Thoracic aorta (tissue), 2 donors: ENCODE results near the gene GGA2. TPM values are rescaled to one million over a fixed set of nuclear protein-coding genes. Genes with fewer than 3 reads are reported as not detected.

Source experiments
- ATAC-seq: fragments of 150-250 bp; one replicate; pipeline ENCODE4 v1.8.0; 2017; ENCODE audit warnings: low read depth; ENCODE audit not compliant: insufficient number of reproducible peaks, low FRiP score
- DNase-seq: peaks from one replicate; pipeline ENCODE4 v3.0.0-alpha.2; 2020; ENCODE audit warnings: low spot score
- H3K27ac ChIP-seq, 2 donors: fragments of 200-600 bp; sonication (generic); 1 replicate in 1 of 2; 2 replicates in 1 of 2; pipeline ENCODE4 v1.5.1; 2016; ENCODE audit warnings: mild to moderate bottlenecking in 2 of 2, moderate library complexity in 2 of 2
- H3K27me3 ChIP-seq: fragments of 200-600 bp; sonication (generic); replicated peaks from 2 replicates; pipeline ENCODE4 v1.6.0; 2016; ENCODE audit warnings: mild to moderate bottlenecking; ENCODE audit not compliant: insufficient read depth
- H3K36me3 ChIP-seq: fragments of 200-600 bp; sonication (generic); one replicate; pipeline ENCODE4 v1.5.1; 2016
- H3K4me1 ChIP-seq, 2 donors: fragments of 200-600 bp; sonication (generic); 1 replicate in 1 of 2; 2 replicates in 1 of 2; pipeline versions ENCODE4 v1.5.1 to v1.6.0; 2016; ENCODE audit warnings: low read depth in 2 of 2, mild to moderate bottlenecking in 1 of 2; ENCODE audit not compliant: control insufficient read depth in 1 of 2
- H3K4me3 ChIP-seq: fragments of 200-600 bp; sonication (generic); 2 replicates; pipeline ENCODE4 v1.5.1; 2016; ENCODE audit warnings: mild to moderate bottlenecking
- H3K9me3 ChIP-seq: fragments of 200-600 bp; sonication (generic); 2 replicates; pipeline ENCODE4 v1.5.1; 2016
- CTCF ChIP-seq: fragments of 200-600 bp; sonication (generic); IDR thresholded peaks from one replicate; pipeline ENCODE4 v1.5.1; 2019; ENCODE audit warnings: antibody characterized with exemption
- total RNA-seq, 2 donors: library from RNA; depleted of rRNA; stranded (reverse); fragments of >200 nt; gene quantifications; one replicate each; pipeline versions ENCODE4 v1.1.0 to v1.2.3, GENCODE V29; 2016

GGA2 gene
- total RNA-seq, 2 donors from 2014 or later = 61.7 to 61.9 TPM

- no peak for DNase-seq
- Histone ChIP-seq H3K9me3 (no peaks in the 10 kb centered on the region), H3K36me3 (no peaks in the 10 kb centered on the region), H3K4me3 (no peak overlapping the region), H3K4me1 (peaks cover 27 to 53% of the 10 kb centered on the region in 2 donors), H3K27me3 (no peaks in the 10 kb centered on the region), H3K27ac (peak overlapping the region; percentile 58 to 69)
- ATAC-seq = no peak
- no peak for TF ChIP-seq CTCF
Measured at GRCh38 chr16:23505180-23505665, 5.1 kb downstream of the GGA2 start.

GRCh38 chr16:23504453-23505179 is 5.7 kb downstream of the GGA2 start:
- DNase-seq = peak; percentile 59
- TF ChIP-seq CTCF = no peak
- peak overlapping the region; percentile 58 to 69 for H3K27ac ChIP-seq
- peak; percentile 71 for ATAC-seq
- no peaks in the 10 kb centered on the region for H3K27me3 ChIP-seq
- H3K36me3 ChIP-seq = no peaks in the 10 kb centered on the region
- peaks cover 27 to 53% of the 10 kb centered on the region in 2 donors for H3K4me1 ChIP-seq
- H3K9me3 ChIP-seq = no peaks in the 10 kb centered on the region
- H3K4me3 ChIP-seq = no peak overlapping the region

GRCh38 chr16:23504076-23504452 is 6.2 kb downstream of the GGA2 start:
- DNase-seq (no peak), ATAC-seq (no peak)
- Histone ChIP-seq H3K4me1 (peaks cover 27 to 50% of the 10 kb centered on the region in 2 donors), H3K36me3 (no peaks in the 10 kb centered on the region), H3K27ac (peak overlapping the region; percentile 58 to 69), H3K9me3 (no peaks in the 10 kb centered on the region), H3K27me3 (no peaks in the 10 kb centered on the region), H3K4me3 (no peak overlapping the region)
- no peak for TF ChIP-seq CTCF

GRCh38 chr16:23502466-23502865 is 7.8 kb downstream of the GGA2 start:
- no peak for DNase-seq
- Histone ChIP-seq H3K4me1 (peaks cover 22 to 36% of the 10 kb centered on the region in 2 donors), H3K9me3 (no peaks in the 10 kb centered on the region), H3K36me3 (no peaks in the 10 kb centered on the region), H3K27me3 (no peaks in the 10 kb centered on the region), H3K4me3 (no peak overlapping the region), H3K27ac (no peak overlapping the region)
- no peak for TF ChIP-seq CTCF
- no peak for ATAC-seq

GRCh38 chr16:23501291-23501690 is 9.0 kb downstream of the GGA2 start:
- Histone ChIP-seq H3K4me3 (no peak overlapping the region), H3K4me1 (peaks cover 15 to 25% of the 10 kb centered on the region in 2 donors), H3K27ac (no peak overlapping the region), H3K36me3 (no peaks in the 10 kb centered on the region), H3K9me3 (no peaks in the 10 kb centered on the region), H3K27me3 (no peaks in the 10 kb centered on the region)
- ATAC-seq = no peak
- TF ChIP-seq CTCF = no peak
- no peak for DNase-seq
